H1 (cell line): Measurements from ENCODE around the gene CDK2. TPM values are rescaled to one million over a fixed set of nuclear protein-coding genes. Genes with fewer than 3 reads are reported as not detected.
A peak's percentile ranks its signal among the peaks of the same experiment; 100 is the strongest.

ENCODE experiments used
- CBX5 ChIP-seq: fragments of 300-800, 300-1000 bp; sonication (generic); IDR thresholded peaks from 2 replicates; pipeline ENCODE4 v1.7.1; 2016; ENCODE audit warnings: antibody characterized with exemption, low read length, low read depth
- HDAC2 ChIP-seq, 2 experiments: fragments of 300-600 bp in 1 of 2; sonication (generic) in 1 of 2; IDR thresholded peaks; 2 replicates each; pipeline ENCODE4 v1.6.1; 2011 to 2012; ENCODE audit warnings: low read depth in 2 of 2, low read length in 2 of 2, mild to moderate bottlenecking in 2 of 2, moderate library complexity in 2 of 2, borderline replicate concordance in 1 of 2, inconsistent platforms in 1 of 2
- PHF8 ChIP-seq: fragments of 200-600 bp; sonication (generic); conservative IDR thresholded peaks from 2 replicates; pipeline ENCODE4 v1.7.1; 2012; ENCODE audit warnings: low read depth, mild to moderate bottlenecking, inconsistent platforms, low read length, moderate library complexity
- RAD21 ChIP-seq, 2 experiments: IDR thresholded peaks in 1 of 2; conservative IDR thresholded peaks in 1 of 2; 2 replicates each; pipeline ENCODE4 v1.6.1; 2011; ENCODE audit warnings: low read depth in 2 of 2, low read length in 2 of 2, improper control_type of control experiment in 1 of 2, inconsistent platforms in 1 of 2, mild to moderate bottlenecking in 1 of 2, moderate library complexity in 1 of 2
- SIN3A ChIP-seq, 2 experiments: IDR thresholded peaks in 1 of 2; conservative IDR thresholded peaks in 1 of 2; 2 replicates each; pipeline ENCODE4 v1.6.1; 2011 to 2012; ENCODE audit warnings: low read length in 2 of 2, improper control_type of control experiment in 1 of 2, low read depth in 1 of 2, mild to moderate bottlenecking in 1 of 2
- polyA plus RNA-seq, 7 experiments: library from polyadenylated mRNA; depleted of rRNA in 3 of 7; stranded (reverse) in 5 of 7; unstranded in 2 of 7; fragments of >200 nt in 5 of 7; fragments of 200-250 nt in 2 of 7; gene quantifications; 1 replicate in 5 of 7; 2 replicates in 1 of 7; 4 replicates in 1 of 7; pipeline versions ENCODE4 v1.2.1 to v1.2.3, GENCODE V29; 2011 to 2013; ENCODE audit warnings: missing spikeins in 2 of 7, mixed read lengths in 2 of 7
- total RNA-seq: library from RNA; stranded (reverse); fragmentation: NEBNext Ultra II Directional; extraction: Animal tissue kit (Norgen Biotek cat#: 25700); gene quantifications from 2 replicates; pipeline ENCODE4 v1.2.1, GENCODE V29; 2021
- TF ChIP-seq, protein P1 (sequence below): fragments of 300-600 bp; sonication (generic); IDR thresholded peaks from 2 replicates; pipeline ENCODE4 v1.7.1; 2012; ENCODE audit warnings: low read length, moderate library complexity, mild to moderate bottlenecking, inconsistent platforms; ENCODE audit not compliant: insufficient replicate concordance

Gene CDK2
- total and polyA plus RNA-seq, 2 of the 8 experiments (the other 6 are each of a cell fraction or from before 2014, with no cell fraction given) = 39.4 to 42.5 TPM

DNA sequence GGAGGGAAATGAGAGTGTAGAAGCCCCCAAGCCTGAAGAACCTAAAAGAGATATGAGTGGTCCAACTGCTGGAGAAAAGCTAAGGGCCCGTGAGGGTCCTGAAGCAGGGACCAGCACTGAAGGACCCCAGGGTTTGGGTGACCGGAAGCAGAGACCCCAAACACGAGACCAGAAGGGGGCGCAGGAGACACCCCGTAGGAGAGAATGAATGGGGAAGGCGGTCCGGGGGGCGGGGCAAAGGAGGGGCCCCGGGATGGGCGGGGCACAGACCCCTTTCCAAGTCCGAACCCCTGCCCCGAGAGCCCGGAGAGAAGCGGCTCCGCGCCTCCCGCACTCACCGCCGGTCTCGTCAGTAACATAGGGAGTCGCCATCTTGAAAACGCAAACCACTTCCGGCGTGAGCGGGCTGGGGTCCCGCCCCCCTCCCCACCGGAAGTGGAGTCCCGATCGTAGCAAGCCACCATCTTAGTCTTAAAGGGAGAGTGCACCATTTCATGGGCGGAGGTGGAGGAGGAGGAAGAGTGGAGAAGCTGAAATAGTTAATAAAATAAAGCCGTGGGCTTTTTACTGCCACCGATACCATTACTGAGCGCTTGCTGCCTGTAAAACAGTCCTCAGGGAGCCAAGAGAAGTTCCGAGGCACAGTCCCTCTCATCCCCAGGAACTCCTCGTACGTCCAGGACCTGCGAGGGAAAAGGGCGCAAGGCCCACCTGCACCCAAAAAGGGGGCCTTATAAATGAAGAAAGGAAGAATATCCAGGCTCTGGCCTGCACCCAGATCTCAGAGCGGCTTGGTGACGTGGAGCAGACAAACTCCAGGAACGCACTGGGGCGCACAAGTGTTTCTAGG is 39.7 kb upstream of the CDK2 start (continued):
- TF ChIP-seq, protein P1, sequence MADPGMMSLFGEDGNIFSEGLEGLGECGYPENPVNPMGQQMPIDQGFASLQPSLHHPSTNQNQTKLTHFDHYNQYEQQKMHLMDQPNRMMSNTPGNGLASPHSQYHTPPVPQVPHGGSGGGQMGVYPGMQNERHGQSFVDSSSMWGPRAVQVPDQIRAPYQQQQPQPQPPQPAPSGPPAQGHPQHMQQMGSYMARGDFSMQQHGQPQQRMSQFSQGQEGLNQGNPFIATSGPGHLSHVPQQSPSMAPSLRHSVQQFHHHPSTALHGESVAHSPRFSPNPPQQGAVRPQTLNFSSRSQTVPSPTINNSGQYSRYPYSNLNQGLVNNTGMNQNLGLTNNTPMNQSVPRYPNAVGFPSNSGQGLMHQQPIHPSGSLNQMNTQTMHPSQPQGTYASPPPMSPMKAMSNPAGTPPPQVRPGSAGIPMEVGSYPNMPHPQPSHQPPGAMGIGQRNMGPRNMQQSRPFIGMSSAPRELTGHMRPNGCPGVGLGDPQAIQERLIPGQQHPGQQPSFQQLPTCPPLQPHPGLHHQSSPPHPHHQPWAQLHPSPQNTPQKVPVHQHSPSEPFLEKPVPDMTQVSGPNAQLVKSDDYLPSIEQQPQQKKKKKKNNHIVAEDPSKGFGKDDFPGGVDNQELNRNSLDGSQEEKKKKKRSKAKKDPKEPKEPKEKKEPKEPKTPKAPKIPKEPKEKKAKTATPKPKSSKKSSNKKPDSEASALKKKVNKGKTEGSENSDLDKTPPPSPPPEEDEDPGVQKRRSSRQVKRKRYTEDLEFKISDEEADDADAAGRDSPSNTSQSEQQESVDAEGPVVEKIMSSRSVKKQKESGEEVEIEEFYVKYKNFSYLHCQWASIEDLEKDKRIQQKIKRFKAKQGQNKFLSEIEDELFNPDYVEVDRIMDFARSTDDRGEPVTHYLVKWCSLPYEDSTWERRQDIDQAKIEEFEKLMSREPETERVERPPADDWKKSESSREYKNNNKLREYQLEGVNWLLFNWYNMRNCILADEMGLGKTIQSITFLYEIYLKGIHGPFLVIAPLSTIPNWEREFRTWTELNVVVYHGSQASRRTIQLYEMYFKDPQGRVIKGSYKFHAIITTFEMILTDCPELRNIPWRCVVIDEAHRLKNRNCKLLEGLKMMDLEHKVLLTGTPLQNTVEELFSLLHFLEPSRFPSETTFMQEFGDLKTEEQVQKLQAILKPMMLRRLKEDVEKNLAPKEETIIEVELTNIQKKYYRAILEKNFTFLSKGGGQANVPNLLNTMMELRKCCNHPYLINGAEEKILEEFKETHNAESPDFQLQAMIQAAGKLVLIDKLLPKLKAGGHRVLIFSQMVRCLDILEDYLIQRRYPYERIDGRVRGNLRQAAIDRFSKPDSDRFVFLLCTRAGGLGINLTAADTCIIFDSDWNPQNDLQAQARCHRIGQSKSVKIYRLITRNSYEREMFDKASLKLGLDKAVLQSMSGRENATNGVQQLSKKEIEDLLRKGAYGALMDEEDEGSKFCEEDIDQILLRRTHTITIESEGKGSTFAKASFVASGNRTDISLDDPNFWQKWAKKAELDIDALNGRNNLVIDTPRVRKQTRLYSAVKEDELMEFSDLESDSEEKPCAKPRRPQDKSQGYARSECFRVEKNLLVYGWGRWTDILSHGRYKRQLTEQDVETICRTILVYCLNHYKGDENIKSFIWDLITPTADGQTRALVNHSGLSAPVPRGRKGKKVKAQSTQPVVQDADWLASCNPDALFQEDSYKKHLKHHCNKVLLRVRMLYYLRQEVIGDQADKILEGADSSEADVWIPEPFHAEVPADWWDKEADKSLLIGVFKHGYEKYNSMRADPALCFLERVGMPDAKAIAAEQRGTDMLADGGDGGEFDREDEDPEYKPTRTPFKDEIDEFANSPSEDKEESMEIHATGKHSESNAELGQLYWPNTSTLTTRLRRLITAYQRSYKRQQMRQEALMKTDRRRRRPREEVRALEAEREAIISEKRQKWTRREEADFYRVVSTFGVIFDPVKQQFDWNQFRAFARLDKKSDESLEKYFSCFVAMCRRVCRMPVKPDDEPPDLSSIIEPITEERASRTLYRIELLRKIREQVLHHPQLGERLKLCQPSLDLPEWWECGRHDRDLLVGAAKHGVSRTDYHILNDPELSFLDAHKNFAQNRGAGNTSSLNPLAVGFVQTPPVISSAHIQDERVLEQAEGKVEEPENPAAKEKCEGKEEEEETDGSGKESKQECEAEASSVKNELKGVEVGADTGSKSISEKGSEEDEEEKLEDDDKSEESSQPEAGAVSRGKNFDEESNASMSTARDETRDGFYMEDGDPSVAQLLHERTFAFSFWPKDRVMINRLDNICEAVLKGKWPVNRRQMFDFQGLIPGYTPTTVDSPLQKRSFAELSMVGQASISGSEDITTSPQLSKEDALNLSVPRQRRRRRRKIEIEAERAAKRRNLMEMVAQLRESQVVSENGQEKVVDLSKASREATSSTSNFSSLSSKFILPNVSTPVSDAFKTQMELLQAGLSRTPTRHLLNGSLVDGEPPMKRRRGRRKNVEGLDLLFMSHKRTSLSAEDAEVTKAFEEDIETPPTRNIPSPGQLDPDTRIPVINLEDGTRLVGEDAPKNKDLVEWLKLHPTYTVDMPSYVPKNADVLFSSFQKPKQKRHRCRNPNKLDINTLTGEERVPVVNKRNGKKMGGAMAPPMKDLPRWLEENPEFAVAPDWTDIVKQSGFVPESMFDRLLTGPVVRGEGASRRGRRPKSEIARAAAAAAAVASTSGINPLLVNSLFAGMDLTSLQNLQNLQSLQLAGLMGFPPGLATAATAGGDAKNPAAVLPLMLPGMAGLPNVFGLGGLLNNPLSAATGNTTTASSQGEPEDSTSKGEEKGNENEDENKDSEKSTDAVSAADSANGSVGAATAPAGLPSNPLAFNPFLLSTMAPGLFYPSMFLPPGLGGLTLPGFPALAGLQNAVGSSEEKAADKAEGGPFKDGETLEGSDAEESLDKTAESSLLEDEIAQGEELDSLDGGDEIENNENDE = no peak
- TF ChIP-seq CBX5 = no peak
- peak; percentile 23 to 35; a peak in 3 of 4 replicates for TF ChIP-seq RAD21 (IDR thresholded peaks at IDR 0.05 in 1 of 2, conservative IDR thresholded peaks at IDR 0.05 in 1 of 2; ENCODE audit: low read depth in 2 of 2, low read length in 2 of 2)
- TF ChIP-seq SIN3A (conservative IDR thresholded peaks at IDR 0.05 in 1 of 2, IDR thresholded peaks at IDR 0.05 in 1 of 2; ENCODE audit: low read depth in 1 of 2, low read length in 2 of 2) = peak; percentile 45 to 89; a peak in 1 of 4 replicates
- TF ChIP-seq PHF8 = peak; percentile 63
- TF ChIP-seq HDAC2 (IDR thresholded peaks at IDR 0.05; ENCODE audit: borderline replicate concordance in 1 of 2, low read depth in 2 of 2, low read length in 2 of 2) = no peak
